HepG2 (cell line): Measurements from ENCODE around the gene UCP2. TPM values are rescaled to one million over a fixed set of nuclear protein-coding genes. Genes with fewer than 3 reads are reported as not detected.

Experiments
- ATAC-seq: fragments of 200-7000 bp; cut with Tn5 transposase; 3 replicates; pipeline ENCODE4 v1.9.1; 2020; ENCODE audit warnings: mild to moderate bottlenecking, moderate library complexity
- BruUV-seq: library from RNA; stranded (reverse); fragments of 400-500 nt; replicated peaks from 2 replicates; lab custom pipeline; 2021; lab: Mats Ljungman, UMichigan
- CTCF ChIA-PET: fragments of 300-600 bp; formaldehyde crosslinking; extraction: SDS; loops from one replicate; lab custom pipeline; 2021; ENCODE audit warnings: low total read pairs, inconsistent platforms, low intra/inter-chr PET ratio; lab: Yijun Ruan, JAX
- POLR2A ChIA-PET: fragments of 350-600 bp; sonication (Branson Sonifier 250); formaldehyde crosslinking; loops from one replicate; lab custom pipeline; 2020; ENCODE audit warnings: antibody characterized with exemption, inconsistent platforms; lab: Yijun Ruan, JAX
- DNase-seq: peaks from one replicate; pipeline ENCODE4 v3.0.0-alpha.2; 2015; ENCODE audit warnings: low spot score
- FAIRE-seq: peaks from 3 replicates; lab custom pipeline; 2011; peaks lifted over from hg19 to GRCh38; lab: Jason Lieb, UNC
- H2AFZ ChIP-seq: one replicate; pipeline ENCODE4 v1.6.1; 2011; ENCODE audit warnings: low read length, inconsistent platforms
- H3K27ac ChIP-seq: fragments of 300-600 bp; 3 replicates; pipeline ENCODE4 v1.8.0; 2011; ENCODE audit warnings: mixed run types, mild to moderate bottlenecking, mixed read lengths, low read length, inconsistent platforms; ENCODE audit not compliant: insufficient read depth; ENCODE audit errors: extremely low read length
- H3K27me3 ChIP-seq, 2 experiments: fragments of 200-600 bp in 1 of 2; 2 replicates in 1 of 2; 3 replicates in 1 of 2; pipeline versions ENCODE4 v1.6.0 to v1.8.0; 2011; ENCODE audit warnings: low read length in 2 of 2, mild to moderate bottlenecking in 2 of 2, moderate library complexity in 2 of 2, inconsistent platforms in 1 of 2; ENCODE audit not compliant: insufficient read depth in 2 of 2, control insufficient read depth in 1 of 2
- H3K36me3 ChIP-seq, 2 experiments: fragments of 200-600 bp in 1 of 2; replicated peaks in 1 of 2; 2 replicates in 1 of 2; 3 replicates in 1 of 2; pipeline versions ENCODE4 v1.5.1 to v1.8.0; 2011; ENCODE audit warnings: low read length in 2 of 2, inconsistent platforms in 1 of 2; ENCODE audit not compliant: insufficient read depth in 2 of 2, control insufficient read depth in 1 of 2
- H3K4me1 ChIP-seq: 2 replicates; pipeline ENCODE4 v1.5.1; 2012; ENCODE audit warnings: low read length, inconsistent platforms; ENCODE audit not compliant: insufficient read depth
- H3K4me2 ChIP-seq: 2 replicates; pipeline ENCODE4 v1.6.0; 2011; ENCODE audit warnings: low read depth, low read length, inconsistent platforms
- H3K4me3 ChIP-seq, 3 experiments: fragments of 200-600 bp in 1 of 3; sonication (generic), shearing (Covaris generic) in 1 of 3; replicated peaks in 1 of 3; 2 replicates each; pipeline ENCODE4 v1.5.1; 2011 to 2016; ENCODE audit warnings: low read length in 3 of 3, inconsistent platforms in 2 of 3, low read depth in 2 of 3, mild to moderate bottlenecking in 2 of 3, control low read depth in 1 of 3, mixed read lengths in 1 of 3; ENCODE audit not compliant: insufficient read depth in 1 of 3
- H3K79me2 ChIP-seq: one replicate; pipeline ENCODE4 v1.6.1; 2011; ENCODE audit warnings: low read length, inconsistent platforms; ENCODE audit not compliant: insufficient read depth
- H3K9ac ChIP-seq: 2 replicates; pipeline ENCODE4 v1.6.0; 2011; ENCODE audit warnings: mild to moderate bottlenecking, low read depth, low read length, inconsistent platforms; ENCODE audit not compliant: insufficient read depth
- H3K9me3 ChIP-seq: 2 replicates; pipeline ENCODE4 v1.5.1; 2012; ENCODE audit warnings: mild to moderate bottlenecking, low read length
- H4K20me1 ChIP-seq: 2 replicates; pipeline ENCODE4 v1.6.0; 2011; ENCODE audit warnings: inconsistent platforms, mild to moderate bottlenecking, low read length, moderate library complexity; ENCODE audit not compliant: insufficient read depth
- FOXO4 ChIP-seq: sonication (generic); formaldehyde crosslinking; conservative IDR thresholded peaks from 2 replicates; pipeline ENCODE4 v1.8.1; 2023; ENCODE audit warnings: missing genetic modification reagents
- HMGXB3 ChIP-seq: sonication (generic); formaldehyde crosslinking; IDR thresholded peaks from 2 replicates; pipeline ENCODE4 v1.4.0; 2020; ENCODE audit warnings: missing genetic modification reagents, borderline replicate concordance
- KMT2A ChIP-seq: sonication (generic); formaldehyde crosslinking; IDR thresholded peaks from 2 replicates; pipeline ENCODE4 v1.4.0; 2020; ENCODE audit warnings: missing genetic modification reagents
- PRDM15 ChIP-seq: sonication (generic); formaldehyde crosslinking; IDR thresholded peaks from 2 replicates; pipeline ENCODE4 v1.4.0; 2020; ENCODE audit warnings: missing genetic modification reagents
- ZNF431 ChIP-seq: sonication (generic); formaldehyde crosslinking; IDR thresholded peaks from 2 replicates; pipeline ENCODE4 v1.9.0; 2022; ENCODE audit warnings: missing genetic modification reagents, low read depth, mild to moderate bottlenecking, borderline replicate concordance
- ZNF720 ChIP-seq: sonication (generic); formaldehyde crosslinking; IDR thresholded peaks from 2 replicates; pipeline ENCODE4 v1.4.0; 2020; ENCODE audit warnings: missing genetic modification reagents
- ZNF766 ChIP-seq: sonication (generic); formaldehyde crosslinking; IDR thresholded peaks from 2 replicates; pipeline ENCODE4 v1.5.0; 2020; ENCODE audit warnings: missing genetic modification reagents, borderline replicate concordance
- ZNF850 ChIP-seq: sonication (generic); formaldehyde crosslinking; conservative IDR thresholded peaks from 2 replicates; pipeline ENCODE4 v1.9.0; 2021; ENCODE audit warnings: mild to moderate bottlenecking, missing genetic modification reagents
- WGBS: methylation state at CpG from one replicate; pipeline ENCODE4 v1.1.6; 2017; ENCODE audit warnings: low lambda C conversion rate; 5-methylcytosine and 5-hydroxymethylcytosine counted together
- in situ Hi-C: cut with HindIII; loops from 2 replicates; pipeline ENCODE4 v1.10.0; 2017; ENCODE audit warnings: low pct_unique_long_range_greater_than_20kb; ENCODE audit not compliant: extremely low pct_ligation_motif_present
- intact Hi-C: fragments of 100-400 bp; cut with micrococcal nuclease; formaldehyde crosslinking; loops from one replicate; pipeline ENCODE4 v1.10.0; 2022; ENCODE audit not compliant: unreplicated experiment
- polyA plus RNA-seq, 8 experiments: library from polyadenylated mRNA; depleted of rRNA in 3 of 8; stranded (reverse) in 7 of 8; unstranded in 1 of 8; fragments of >200 nt; fragmentation: Illumina TruSeq in 4 of 8; extraction: Trizol in 4 of 8; gene quantifications; 2 replicates each; pipeline versions ENCODE4 v1.2.1 to v1.2.3, GENCODE V29; 2011 to 2016; ENCODE audit warnings: low read depth in 4 of 8, missing spikeins in 1 of 8, mixed read lengths in 1 of 8; ENCODE audit not compliant: insufficient read depth in 1 of 8
- total RNA-seq, 5 experiments: library from RNA; depleted of rRNA; stranded (reverse); fragments of >200 nt; fragmentation: Illumina TruSeq; extraction: Trizol; gene quantifications; 2 replicates each; pipeline ENCODE4 v1.2.3, GENCODE V29; 2016; ENCODE audit warnings: low read depth in 1 of 5

Gene UCP2
- total and polyA plus RNA-seq, 2 of the 13 experiments (the other 11 are each of a cell fraction or from before 2014, with no cell fraction given): 2.7 to 3.2 TPM

- ATAC-seq: no peak
- TF ChIP-seq HMGXB3 (CRISPR knock-in tag) (no peak), FOXO4 (CRISPR knock-in tag) (no peak), ZNF431 (CRISPR knock-in tag) (no peak), ZNF766 (no peak), PRDM15 (CRISPR knock-in tag) (no peak), ZNF850 (CRISPR knock-in tag) (no peak), KMT2A (no peak), ZNF720 (CRISPR knock-in tag) (no peak)
- no peaks in the 10 kb centered on the region for H3K79me2 ChIP-seq
- intact Hi-C loops: no loop called here
- no peak overlapping the region for H3K4me3 ChIP-seq
- peaks cover 5% of the 10 kb centered on the region; the same call in 1 of the 2 replicates for H3K4me1 ChIP-seq
- ChIA-PET POLR2A (no interaction called here), CTCF (no interaction called here)
- in situ Hi-C loops: no loop called here
- WGBS: 9% methylated on average over 4 of the region's 4 CpGs
- no peaks in the 10 kb centered on the region for H3K36me3 ChIP-seq
- H3K27ac ChIP-seq: no peak overlapping the region
- FAIRE-seq: no peak
- no peak overlapping the region for H3K9ac ChIP-seq
- no peak for DNase-seq
- H4K20me1 ChIP-seq: no peaks in the 10 kb centered on the region
- no peaks in the 10 kb centered on the region for H3K9me3 ChIP-seq
- no peak overlapping the region for H2AFZ ChIP-seq
- BruUV-seq: no TSS peak
- no peak overlapping the region for H3K4me2 ChIP-seq
- no peaks in the 10 kb centered on the region; a peak in 1 of 5 replicates for H3K27me3 ChIP-seq
Observed at GRCh38 chr11:73996161-73996747, 13.6 kb upstream of the UCP2 start.
